SK-N-SH (cell line): ENCODE results near the gene CNGA3.

Source experiments
- CTCF ChIP-seq: fragments of 200-600 bp; sonication (generic); IDR thresholded peaks from 2 replicates; pipeline ENCODE4 v1.6.1; 2017; ENCODE audit warnings: antibody characterized with exemption, mild to moderate bottlenecking, moderate library complexity
- EZH2phosphoT487 ChIP-seq: fragments of 200-600 bp; sonication (generic); IDR thresholded peaks from 2 replicates; pipeline ENCODE4 v1.6.1; 2017; ENCODE audit warnings: low read depth, mixed run types, mild to moderate bottlenecking, antibody characterized with exemption, moderate library complexity, borderline replicate concordance
- FOXJ3 ChIP-seq: sonication (generic); formaldehyde crosslinking; IDR thresholded peaks from 2 replicates; pipeline ENCODE4 v1.5.1; 2020; ENCODE audit warnings: mild to moderate bottlenecking, missing genetic modification reagents
- GABPA ChIP-seq: IDR thresholded peaks from 2 replicates; pipeline ENCODE4 v1.4.0; 2012; ENCODE audit warnings: low read depth, mild to moderate bottlenecking
- MXI1 ChIP-seq: IDR thresholded peaks from 2 replicates; pipeline ENCODE4 v1.6.1; 2012; ENCODE audit warnings: mild to moderate bottlenecking, low read depth, low read length, improper control_type of control experiment
- POLR2AphosphoS5 ChIP-seq: IDR thresholded peaks from 2 replicates; pipeline ENCODE4 v1.6.1; 2012; ENCODE audit warnings: low read depth, low read length
- REST ChIP-seq: IDR thresholded peaks from 2 replicates; pipeline ENCODE4 v1.6.1; 2012; ENCODE audit warnings: mild to moderate bottlenecking, low read depth, low read length, moderate library complexity
- RFX5 ChIP-seq: IDR thresholded peaks from 2 replicates; pipeline ENCODE4 v1.6.1; 2012; ENCODE audit warnings: mild to moderate bottlenecking, improper control_type of control experiment, low read length
- RXRA ChIP-seq: IDR thresholded peaks from 2 replicates; pipeline ENCODE4 v1.4.0; 2012; ENCODE audit warnings: low read depth, mild to moderate bottlenecking, borderline replicate concordance
- SMC3 ChIP-seq: IDR thresholded peaks from 2 replicates; pipeline ENCODE4 v1.6.1; 2012; ENCODE audit warnings: low read depth, low read length, improper control_type of control experiment
- TAF1 ChIP-seq: IDR thresholded peaks from 2 replicates; pipeline ENCODE4 v1.6.1; 2012; ENCODE audit warnings: low read depth, mild to moderate bottlenecking, low read length, moderate library complexity, borderline replicate concordance
- TCF12 ChIP-seq: IDR thresholded peaks from 2 replicates; pipeline ENCODE4 v1.4.0; 2012
- YY1 ChIP-seq: IDR thresholded peaks from 2 replicates; pipeline ENCODE4 v1.4.0; 2012; ENCODE audit warnings: low read depth, mild to moderate bottlenecking

GRCh38 chr2:98441706-98442450, 95.6 kb downstream of the CNGA3 start:
- TF ChIP-seq CTCF (no peak), MXI1 (no peak), GABPA (no peak), POLR2AphosphoS5 (no peak), TCF12 (no peak), REST (no peak), TAF1 (no peak), RFX5 (no peak), RXRA (no peak), FOXJ3 (CRISPR knock-in tag) (no peak), YY1 (no peak), EZH2phosphoT487 (no peak), SMC3 (no peak)
